ENCODE data around the gene ENO3.
A peak's percentile ranks its signal among the peaks of the same experiment; 100 is the strongest.

The ENO3 gene

DNA sequence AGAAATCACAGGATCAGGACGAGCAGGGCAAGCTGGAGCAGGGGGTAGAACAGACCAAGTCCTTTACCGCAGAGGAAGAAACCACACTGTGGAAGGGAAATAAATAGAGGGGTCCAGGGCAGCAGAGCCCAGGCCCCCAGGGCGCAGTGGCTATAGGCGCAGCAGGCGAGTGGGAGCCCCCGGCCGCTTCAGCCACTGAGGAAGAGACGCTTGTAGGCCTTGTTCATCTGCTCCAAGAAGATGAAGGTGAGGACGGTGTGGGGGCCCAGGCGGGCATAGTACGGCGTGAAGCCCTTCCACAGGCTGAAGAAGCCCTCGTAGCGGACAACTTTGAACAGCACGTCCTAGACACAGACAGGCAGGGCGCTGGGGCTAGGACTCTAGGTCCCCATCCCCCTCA lies 13.4 kb upstream of the ENO3 start:
- no peak for ATAC-seq

DNA sequence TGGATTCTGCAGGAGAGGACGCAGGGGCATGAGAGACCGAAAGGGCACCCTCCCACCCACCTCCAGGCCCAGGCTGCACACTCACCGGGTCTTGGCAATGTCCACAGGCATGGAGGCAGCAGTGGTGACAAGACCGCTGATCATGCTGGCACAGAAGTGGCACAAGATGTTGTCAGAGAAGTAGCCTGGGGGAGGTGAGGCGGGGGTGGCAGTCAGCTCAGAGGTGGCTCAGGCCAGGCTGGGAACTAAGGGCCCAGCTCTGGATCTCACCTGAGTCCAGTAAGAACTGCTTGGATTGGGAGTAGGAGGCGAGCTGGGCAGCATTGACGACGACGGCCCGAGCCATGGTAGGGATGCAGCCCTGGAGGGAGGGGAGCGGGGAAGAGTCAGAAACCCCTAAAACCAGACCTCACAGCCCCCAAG lies 12.8 kb upstream of the ENO3 start:
- ATAC-seq = no peak

- no peak for ATAC-seq
Observed at GRCh38 chr17:4938688-4939545, 12.0 kb upstream of the ENO3 start.

GRCh38 chr17:4939546-4939795 lies 11.4 kb upstream of the ENO3 start:
- ATAC-seq = peak; percentile 0

GRCh38 chr17:4939796-4940554 lies 10.9 kb upstream of the ENO3 start, which contains the start of the genes RNF167 and SLC25A11:
TSS of gene RNF167 (plus strand) at chr17:4940268. CDS start at chr17:4940910, 642 bp downstream.
TSS of gene SLC25A11 (minus strand) at chr17:4940046. CDS start at chr17:4939910, 136 bp downstream.
- peak; percentile 85 to 86 for ATAC-seq

- no peak for ATAC-seq
Observed at GRCh38 chr17:4940555-4941318, 10.2 kb upstream of the ENO3 start.

- ATAC-seq = no peak
Observed at GRCh38 chr17:4941319-4941610, 9.7 kb upstream of the ENO3 start.

- ATAC-seq = no peak
Observed at GRCh38 chr17:4942760-4943508, 8.0 kb upstream of the ENO3 start.

GRCh38 chr17:4944163-4944553 lies 6.8 kb upstream of the ENO3 start:
- ATAC-seq = no peak

DNA sequence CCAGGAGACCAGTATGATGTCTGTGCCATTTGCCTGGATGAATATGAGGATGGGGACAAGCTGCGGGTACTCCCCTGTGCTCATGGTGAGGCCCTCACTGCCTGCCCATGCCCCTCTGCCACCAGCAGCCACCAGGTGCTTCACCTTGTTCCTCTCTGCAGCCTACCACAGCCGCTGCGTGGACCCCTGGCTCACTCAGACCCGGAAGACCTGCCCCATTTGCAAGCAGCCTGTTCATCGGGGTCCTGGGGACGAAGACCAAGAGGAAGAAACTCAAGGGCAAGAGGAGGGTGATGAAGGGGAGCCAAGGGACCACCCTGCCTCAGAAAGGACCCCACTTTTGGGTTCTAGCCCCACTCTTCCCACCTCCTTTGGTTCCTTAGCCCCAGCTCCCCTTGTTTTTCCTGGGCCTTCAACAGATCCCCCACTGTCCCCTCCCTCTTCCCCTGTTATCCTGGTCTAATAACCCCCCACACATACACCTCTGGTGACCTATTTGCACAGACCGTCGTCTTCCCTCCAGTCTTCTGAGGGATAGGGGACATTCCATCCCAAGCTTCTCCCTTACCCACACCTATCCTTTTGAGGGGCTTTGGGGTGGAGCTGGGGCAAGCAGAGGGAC lies 6.3 kb upstream of the ENO3 start:
- no peak for ATAC-seq

GRCh38 chr17:4945176-4945943 lies 5.6 kb upstream of the ENO3 start:
- peak; percentile 47 to 53 for ATAC-seq

DNA sequence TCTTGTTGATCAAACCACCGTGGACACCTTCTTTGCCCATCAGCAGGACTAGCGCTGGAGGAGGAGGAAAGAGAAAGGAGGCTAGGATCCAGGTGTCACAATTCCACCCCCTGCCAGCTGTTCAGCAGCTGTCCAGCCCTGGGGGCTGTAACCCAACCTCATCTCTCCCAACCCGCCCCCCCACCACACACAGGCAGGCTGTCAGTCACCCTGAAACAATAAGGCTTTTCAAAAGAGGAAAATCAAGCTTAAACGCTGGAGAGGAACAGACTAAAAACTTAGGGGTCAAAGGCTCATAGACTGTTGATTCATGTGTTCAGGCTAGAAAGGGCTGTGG lies 5.0 kb upstream of the ENO3 start:
- ATAC-seq = no peak

GRCh38 chr17:4946312-4946976 lies 4.5 kb upstream of the ENO3 start:
- no peak for ATAC-seq

GRCh38 chr17:4947010-4947410 lies 3.9 kb upstream of the ENO3 start:
- ATAC-seq = no peak

GRCh38 chr17:4947411-4948165 lies 3.3 kb upstream of the ENO3 start:
- peak; percentile 11 to 18 for ATAC-seq

- peak; percentile 24 to 36 for ATAC-seq
Observed at GRCh38 chr17:4948166-4948930, 2.6 kb upstream of the ENO3 start, which contains the start of gene PFN1. TSS of gene PFN1 (minus strand) at chr17:4948530. CDS start at chr17:4948394, 136 bp downstream.

DNA sequence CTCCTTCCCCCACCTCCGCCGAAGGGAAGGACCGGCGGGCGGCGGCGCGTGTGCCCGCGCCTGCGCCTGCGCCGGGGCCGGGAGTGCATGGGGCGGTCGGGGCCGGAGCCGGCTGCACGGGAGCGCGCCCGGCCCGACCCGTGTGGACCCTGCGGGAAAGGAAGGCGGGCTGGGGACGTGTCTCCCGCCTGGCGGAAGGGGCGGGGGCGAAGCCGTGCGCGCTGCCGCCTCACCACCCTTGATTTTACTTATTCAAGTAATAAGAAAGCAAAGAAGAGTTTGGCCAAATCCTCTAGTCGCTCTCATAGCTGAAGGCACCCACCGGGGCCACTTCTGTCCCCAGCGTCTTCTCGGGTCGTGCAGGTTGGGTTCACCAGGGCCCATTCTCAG lies 2.0 kb upstream of the ENO3 start:
- ATAC-seq = peak; percentile 41 to 43

GRCh38 chr17:4949321-4950074 lies 1.4 kb upstream of the ENO3 start:
- ATAC-seq = peak; percentile 32 to 42
